H9 (cell line): ENCODE measurements around the gene DLG2. TPM values are rescaled to one million over a fixed set of nuclear protein-coding genes. Genes with fewer than 3 reads are reported as not detected.

Experiments used
- DNase-seq: peaks from one replicate; pipeline ENCODE4 v3.0.0-alpha.2; 2017
- H2AFZ ChIP-seq: one replicate; pipeline ENCODE4 v1.6.1; 2013; ENCODE audit warnings: mild to moderate bottlenecking, low read length, control low read depth, moderate library complexity
- H2AK5ac ChIP-seq: 2 replicates; pipeline ENCODE4 v1.6.1; 2013; ENCODE audit warnings: low read length, control low read depth, mixed read lengths; ENCODE audit not compliant: insufficient read length
- H2BK120ac ChIP-seq: one replicate; pipeline ENCODE4 v1.6.1; 2013; ENCODE audit warnings: low read depth, mild to moderate bottlenecking, low read length, control low read depth, inconsistent platforms; ENCODE audit not compliant: poor library complexity, severe bottlenecking
- H2BK12ac ChIP-seq: 2 replicates; pipeline ENCODE4 v1.6.1; 2013; ENCODE audit warnings: low read length, control low read depth, mixed read lengths, low read depth; ENCODE audit not compliant: insufficient read length
- H2BK15ac ChIP-seq: 2 replicates; pipeline ENCODE4 v1.6.1; 2013; ENCODE audit warnings: low read depth, low read length, control low read depth
- H2BK20ac ChIP-seq: one replicate; pipeline ENCODE4 v1.6.1; 2013; ENCODE audit warnings: low read depth, mild to moderate bottlenecking, low read length, control low read depth, inconsistent platforms; ENCODE audit not compliant: poor library complexity, severe bottlenecking
- H2BK5ac ChIP-seq: 2 replicates; pipeline ENCODE4 v1.6.1; 2013; ENCODE audit warnings: low read length, control low read depth, mixed read lengths; ENCODE audit not compliant: insufficient read length
- H3K14ac ChIP-seq: 2 replicates; pipeline ENCODE4 v1.6.1; 2013; ENCODE audit warnings: low read length, control low read depth; ENCODE audit not compliant: insufficient read depth
- H3K18ac ChIP-seq: 2 replicates; pipeline ENCODE4 v1.6.1; 2013; ENCODE audit warnings: low read depth, mild to moderate bottlenecking, mixed read lengths, low read length, control low read depth; ENCODE audit not compliant: insufficient read length
- H3K23ac ChIP-seq: 2 replicates; pipeline ENCODE4 v1.6.1; 2013; ENCODE audit warnings: low read length, control low read depth, mixed read lengths, low read depth; ENCODE audit not compliant: insufficient read length
- H3K23me2 ChIP-seq: 2 replicates; pipeline ENCODE4 v1.6.1; 2013; ENCODE audit warnings: low read depth, mild to moderate bottlenecking, mixed read lengths, low read length, control low read depth; ENCODE audit not compliant: insufficient read length, poor library complexity, severe bottlenecking
- H3K27ac ChIP-seq: 2 replicates; pipeline ENCODE4 v1.5.1; 2013; ENCODE audit warnings: low read length, control low read depth, mixed read lengths, low read depth; ENCODE audit not compliant: insufficient read length
- H3K27me3 ChIP-seq: 2 replicates; pipeline ENCODE4 v1.6.1; 2013; ENCODE audit warnings: low read length, control low read depth, inconsistent platforms; ENCODE audit not compliant: insufficient read depth
- H3K4ac ChIP-seq: 2 replicates; pipeline ENCODE4 v1.6.1; 2013; ENCODE audit warnings: low read depth, mild to moderate bottlenecking, control low read depth, inconsistent platforms, low read length, moderate library complexity
- H3K4me1 ChIP-seq: 2 replicates; pipeline ENCODE4 v1.6.1; 2013; ENCODE audit warnings: low read length, control low read depth, inconsistent platforms; ENCODE audit not compliant: insufficient read depth
- H3K4me2 ChIP-seq: 2 replicates; pipeline ENCODE4 v1.6.1; 2013; ENCODE audit warnings: low read length, control low read depth, mixed read lengths; ENCODE audit not compliant: insufficient read length, insufficient read depth
- H3K56ac ChIP-seq: 2 replicates; pipeline ENCODE4 v1.6.1; 2013; ENCODE audit warnings: low read depth, mild to moderate bottlenecking, mixed read lengths, low read length, control low read depth; ENCODE audit not compliant: insufficient read length
- H3K79me1 ChIP-seq: 2 replicates; pipeline ENCODE4 v1.6.1; 2013; ENCODE audit warnings: low read depth, mild to moderate bottlenecking, moderate library complexity, low read length, control low read depth, inconsistent platforms; ENCODE audit not compliant: insufficient read depth, poor library complexity, severe bottlenecking
- H3K79me2 ChIP-seq: 2 replicates; pipeline ENCODE4 v1.6.1; 2013; ENCODE audit warnings: low read length, control low read depth, inconsistent platforms; ENCODE audit not compliant: insufficient read depth
- H3K9ac ChIP-seq: 2 replicates; pipeline ENCODE4 v1.6.1; 2013; ENCODE audit warnings: low read length, control low read depth, mixed read lengths; ENCODE audit not compliant: insufficient read length; ENCODE audit errors: extremely low read depth
- H3K9me3 ChIP-seq: one replicate; pipeline ENCODE4 v1.6.1; 2013; ENCODE audit warnings: low read depth, low read length, inconsistent platforms; ENCODE audit not compliant: control insufficient read depth
- H3T11ph ChIP-seq: one replicate; pipeline ENCODE4 v1.6.1; 2013; ENCODE audit warnings: mild to moderate bottlenecking, low read length, control low read depth, inconsistent platforms
- H4K20me1 ChIP-seq: one replicate; pipeline ENCODE4 v1.6.1; 2013; ENCODE audit not compliant: control insufficient read depth, insufficient read length, insufficient read depth
- H4K5ac ChIP-seq: 2 replicates; pipeline ENCODE4 v1.6.1; 2013; ENCODE audit warnings: low read depth, mild to moderate bottlenecking, mixed read lengths, low read length, control low read depth; ENCODE audit not compliant: insufficient read length
- H4K8ac ChIP-seq: replicated peaks from 2 replicates; pipeline ENCODE4 v1.6.1; 2013; ENCODE audit warnings: low read length, control low read depth, mixed read lengths, low read depth; ENCODE audit not compliant: insufficient read length
- H4K91ac ChIP-seq: 2 replicates; pipeline ENCODE4 v1.6.1; 2013; ENCODE audit warnings: low read depth, mild to moderate bottlenecking, moderate library complexity, mixed read lengths, low read length, control low read depth; ENCODE audit not compliant: insufficient read length
- H3K27ac Mint-ChIP-seq, 3 experiments: 2 replicates in 2 of 3; 3 replicates in 1 of 3; pipeline ENCODE4 v1.8.0; 2020 to 2021; ENCODE audit warnings: mixed read lengths in 3 of 3, mild to moderate bottlenecking in 1 of 3, moderate library complexity in 1 of 3
- H3K27me3 Mint-ChIP-seq: 2 replicates; pipeline ENCODE4 v1.8.0; 2021; ENCODE audit warnings: low read depth, mild to moderate bottlenecking, moderate library complexity, mixed read lengths
- H3K36me3 Mint-ChIP-seq, 3 experiments: 2 replicates in 2 of 3; 3 replicates in 1 of 3; pipeline ENCODE4 v1.8.0; 2020 to 2021; ENCODE audit warnings: low read depth in 3 of 3, mixed read lengths in 3 of 3; ENCODE audit not compliant: insufficient read depth in 1 of 3
- H3K4me1 Mint-ChIP-seq, 2 experiments: 2 replicates each; pipeline ENCODE4 v1.8.0; 2020; ENCODE audit warnings: mixed read lengths in 2 of 2
- H3K4me3 Mint-ChIP-seq, 2 experiments: 2 replicates in 1 of 2; 3 replicates in 1 of 2; pipeline ENCODE4 v1.8.0; 2020 to 2021; ENCODE audit warnings: mild to moderate bottlenecking in 2 of 2, mixed read lengths in 2 of 2, moderate library complexity in 1 of 2
- H3K9me3 Mint-ChIP-seq, 2 experiments: 2 replicates in 1 of 2; 3 replicates in 1 of 2; pipeline ENCODE4 v1.8.0; 2020; ENCODE audit warnings: mild to moderate bottlenecking in 2 of 2, mixed read lengths in 2 of 2, moderate library complexity in 1 of 2
- CTCF ChIP-seq: fragments of 200-600 bp; sonication (generic); conservative IDR thresholded peaks from 3 replicates; pipeline ENCODE4 v1.8.0; 2021; ENCODE audit warnings: antibody characterized with exemption, mild to moderate bottlenecking
- WGBS: extraction: QIAGEN DNeasy Blood & Tissue Kit; methylation state at CpG from one replicate; pipeline ENCODE4 v1.1.7; 2013; ENCODE audit warnings: missing lambda C conversion rate, low lambda C conversion rate, mixed read lengths; ENCODE audit not compliant: insufficient read length; ENCODE audit errors: extremely low coverage; 5-methylcytosine and 5-hydroxymethylcytosine counted together
- total RNA-seq: library from RNA; stranded (reverse); gene quantifications from 2 replicates; pipeline ENCODE4 v1.2.1, GENCODE V29; 2021

The DLG2 gene
- total RNA-seq, 1 experiment from 2014 or later: 8.0 TPM

GRCh38 chr11:85096939-85097338, 530.2 kb downstream of the DLG2 start:
- no peak for DNase-seq
- H3T11ph ChIP-seq: no peak overlapping the region
- no peak overlapping the region for H2BK12ac ChIP-seq
- H3K27ac Mint-ChIP-seq: peak overlapping the region in 1 of 3 experiments; percentile 41; a peak in 1 of 7 replicates
- no peak overlapping the region for H3K4ac ChIP-seq
- no peak overlapping the region for H3K56ac ChIP-seq
- H4K5ac ChIP-seq: no peak overlapping the region
- H3K27ac ChIP-seq: no peak overlapping the region
- no peak overlapping the region for H3K4me2 ChIP-seq
- H3K36me3 Mint-ChIP-seq: peaks cover 0 to 11% (median 1%) of the 10 kb centered on the region in 3 experiments; a peak in 6 of 7 replicates
- WGBS: no CpG with 5 or more reads among the region's 6 CpGs
- H3K23ac ChIP-seq: no peak overlapping the region
- peaks cover 3 to 5% of the 10 kb centered on the region in 2 experiments; a peak in 3 of 5 replicates for H3K9me3 Mint-ChIP-seq
- no peak overlapping the region for H2BK120ac ChIP-seq
- H3K27me3 ChIP-seq: no peaks in the 10 kb centered on the region
- H3K4me3 Mint-ChIP-seq: no peak overlapping the region
- no peak overlapping the region for H2AK5ac ChIP-seq
- H4K20me1 ChIP-seq: no peaks in the 10 kb centered on the region
- H4K8ac ChIP-seq: no peak overlapping the region
- peaks cover 5 to 6% of the 10 kb centered on the region in 2 experiments; a peak in 1 of 4 replicates for H3K4me1 Mint-ChIP-seq
- no peak overlapping the region for H3K14ac ChIP-seq
- peaks cover 2% of the 10 kb centered on the region; the same call in 1 of the 2 replicates for H3K4me1 ChIP-seq
- H2BK15ac ChIP-seq: no peak overlapping the region
- no peak overlapping the region for H3K18ac ChIP-seq
- no peak overlapping the region for H2BK5ac ChIP-seq
- H4K91ac ChIP-seq: no peak overlapping the region
- TF ChIP-seq CTCF: no peak
- no peak overlapping the region for H2AFZ ChIP-seq
- no peaks in the 10 kb centered on the region for H3K9me3 ChIP-seq
- H3K23me2 ChIP-seq: no peaks in the 10 kb centered on the region
- H3K79me2 ChIP-seq: no peaks in the 10 kb centered on the region
- H2BK20ac ChIP-seq: no peak overlapping the region
- no peaks in the 10 kb centered on the region for H3K79me1 ChIP-seq
- H3K27me3 Mint-ChIP-seq: no peaks in the 10 kb centered on the region
- no peak overlapping the region for H3K9ac ChIP-seq
